Astrocyte of the spinal cord (primary cell): ENCODE data around the gene RNASE11.

Experiments
- DNase-seq: peaks from one replicate; pipeline ENCODE4 v3.0.0; 2011; ENCODE audit warnings: low read depth, low spot score
- H3K4me3 ChIP-seq: 2 replicates; pipeline ENCODE4 v1.5.1; 2011; ENCODE audit warnings: low read depth, mild to moderate bottlenecking, low read length, moderate library complexity
- in situ Hi-C: cut with HindIII; loops from 2 replicates; pipeline ENCODE4 v1.10.0; 2017; ENCODE audit warnings: low sequenced_read_pairs
- TF ChIP-seq, protein P1 (sequence below): IDR thresholded peaks from 2 replicates; pipeline ENCODE4 v1.5.1; 2012; ENCODE audit warnings: low read depth, mild to moderate bottlenecking, low read length, inconsistent platforms

Gene RNASE11

DNA sequence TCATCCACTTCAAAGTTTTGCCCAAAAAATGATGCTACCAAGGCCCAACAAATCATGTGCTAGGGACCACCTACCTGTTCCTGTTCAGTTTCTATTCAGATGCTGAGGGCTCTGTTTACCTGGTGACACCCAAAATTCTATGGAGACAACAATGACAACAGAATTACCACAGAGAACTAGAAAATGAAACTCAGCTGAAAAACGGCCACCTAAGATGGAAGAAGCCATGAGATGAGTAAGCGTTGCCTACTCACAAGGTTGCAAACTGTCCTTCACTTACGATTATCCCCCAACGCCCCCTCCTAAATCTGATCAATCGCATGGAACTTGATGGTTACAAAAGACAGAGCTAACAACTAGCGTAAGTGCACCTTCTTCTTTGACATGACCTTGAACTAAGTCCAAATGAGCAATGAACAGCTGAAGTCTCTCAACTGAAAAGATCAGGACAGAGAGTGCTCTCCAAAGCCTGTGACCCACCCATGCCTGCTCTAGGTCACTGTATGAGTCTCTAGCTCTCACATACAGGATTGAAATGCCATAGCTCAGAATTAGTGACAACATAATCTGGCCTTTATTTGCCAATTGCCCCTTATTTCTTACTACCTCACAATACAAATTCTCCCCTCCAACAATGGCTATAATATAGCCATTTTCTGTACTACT lies at the start of gene RNASE11:
RNASE11 (minus strand) TSS at position 513 of the 666 bp plus-strand sequence.
- no peak within 1 kb of the TSS for H3K4me3 ChIP-seq
- TF ChIP-seq, protein P1, sequence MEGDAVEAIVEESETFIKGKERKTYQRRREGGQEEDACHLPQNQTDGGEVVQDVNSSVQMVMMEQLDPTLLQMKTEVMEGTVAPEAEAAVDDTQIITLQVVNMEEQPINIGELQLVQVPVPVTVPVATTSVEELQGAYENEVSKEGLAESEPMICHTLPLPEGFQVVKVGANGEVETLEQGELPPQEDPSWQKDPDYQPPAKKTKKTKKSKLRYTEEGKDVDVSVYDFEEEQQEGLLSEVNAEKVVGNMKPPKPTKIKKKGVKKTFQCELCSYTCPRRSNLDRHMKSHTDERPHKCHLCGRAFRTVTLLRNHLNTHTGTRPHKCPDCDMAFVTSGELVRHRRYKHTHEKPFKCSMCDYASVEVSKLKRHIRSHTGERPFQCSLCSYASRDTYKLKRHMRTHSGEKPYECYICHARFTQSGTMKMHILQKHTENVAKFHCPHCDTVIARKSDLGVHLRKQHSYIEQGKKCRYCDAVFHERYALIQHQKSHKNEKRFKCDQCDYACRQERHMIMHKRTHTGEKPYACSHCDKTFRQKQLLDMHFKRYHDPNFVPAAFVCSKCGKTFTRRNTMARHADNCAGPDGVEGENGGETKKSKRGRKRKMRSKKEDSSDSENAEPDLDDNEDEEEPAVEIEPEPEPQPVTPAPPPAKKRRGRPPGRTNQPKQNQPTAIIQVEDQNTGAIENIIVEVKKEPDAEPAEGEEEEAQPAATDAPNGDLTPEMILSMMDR: no peak
- no peak for DNase-seq
- in situ Hi-C loops: no loop called here

DNA sequence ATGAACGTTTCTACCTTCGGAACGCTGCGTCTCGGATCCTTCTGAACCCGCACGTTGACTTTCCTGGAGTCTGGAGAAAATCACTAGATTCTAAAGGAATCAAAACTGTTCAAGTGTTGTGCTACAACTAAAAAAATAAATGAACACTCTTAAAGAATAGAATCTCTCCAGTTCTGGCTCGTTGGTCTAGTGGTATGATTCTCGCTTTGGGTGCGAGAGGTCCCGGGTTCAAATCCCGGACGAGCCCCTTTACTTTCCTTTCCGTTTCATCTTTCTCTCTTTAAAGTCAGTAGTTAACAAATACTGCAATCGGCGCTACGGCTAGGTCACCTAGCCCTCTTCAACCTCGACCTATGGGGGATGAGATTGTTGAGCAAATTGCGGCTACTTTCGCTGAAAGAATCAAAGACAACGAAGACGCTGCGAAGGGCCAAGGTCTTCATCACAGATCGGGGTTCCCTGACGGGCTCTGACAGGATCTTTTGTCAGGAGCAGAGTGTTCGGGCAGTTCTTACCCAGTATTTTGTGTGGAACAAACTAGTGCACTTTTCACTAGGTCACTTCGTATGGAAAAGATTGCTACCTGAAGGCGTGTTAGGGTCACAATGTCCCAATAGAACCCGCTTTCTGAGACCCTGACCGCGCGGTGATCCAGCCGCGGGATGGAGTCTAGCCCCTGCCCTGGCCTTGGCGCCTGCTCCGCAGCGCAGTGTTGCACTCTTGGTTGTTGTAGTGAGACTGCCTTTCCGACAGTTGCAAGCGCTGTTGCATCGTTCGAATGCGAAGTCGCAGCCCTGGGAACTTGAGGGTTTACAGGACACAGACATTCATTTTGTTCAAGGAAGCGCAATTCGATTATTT lies 45.3 kb upstream of the RNASE11 start:
- peak overlapping the region; percentile 30 for H3K4me3 ChIP-seq
- in situ Hi-C loops: no loop called here
- DNase-seq: peak; percentile 87
- TF ChIP-seq, protein P1: no peak

DNA sequence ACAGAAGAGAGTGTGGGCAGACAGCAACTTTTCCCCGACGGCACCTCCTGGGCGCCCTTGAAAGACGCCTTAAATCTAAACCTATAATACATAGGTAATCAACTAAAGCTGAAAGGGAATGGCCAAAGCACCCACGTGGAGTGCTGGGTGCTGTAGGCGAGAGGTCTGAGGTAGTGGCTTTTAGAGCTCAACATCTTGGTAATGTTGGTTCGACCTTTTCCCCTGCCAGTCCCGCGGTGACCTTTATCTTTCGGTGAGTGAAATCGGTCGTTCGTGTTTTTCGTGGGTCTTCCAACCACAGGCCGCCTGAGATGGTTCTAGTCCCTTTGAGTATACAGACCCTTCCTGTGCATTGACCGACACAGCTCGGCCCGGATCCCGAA lies 44.6 kb upstream of the RNASE11 start:
- no peak for DNase-seq
- H3K4me3 ChIP-seq: peak overlapping the region; percentile 30
- TF ChIP-seq, protein P1: no peak
- in situ Hi-C loops: no loop called here

DNA sequence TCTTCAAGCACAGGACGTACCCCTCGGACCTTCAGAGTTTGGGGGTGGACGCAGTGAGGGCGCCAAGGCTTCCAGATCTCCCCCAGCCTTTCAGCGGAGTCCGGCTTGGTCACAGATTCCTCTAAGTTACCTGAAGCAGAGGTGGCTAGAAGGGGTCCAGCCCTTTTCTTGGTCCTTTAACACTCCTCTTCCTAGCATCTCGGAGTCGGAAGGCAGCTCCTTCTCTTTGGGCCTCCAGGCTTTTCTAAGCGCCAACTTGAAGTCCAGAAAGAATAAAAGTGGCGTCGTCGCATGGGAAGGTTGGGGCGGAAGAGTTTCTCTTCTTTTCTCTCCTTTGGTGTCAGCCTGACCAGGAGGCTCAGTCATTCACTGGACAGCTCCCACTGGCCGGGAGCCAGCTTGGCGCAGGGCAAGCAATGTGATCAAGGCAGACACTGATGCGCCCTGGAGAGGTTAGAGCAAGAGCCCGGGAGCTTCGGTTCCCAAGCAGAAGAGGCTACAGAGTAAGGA lies 44.1 kb upstream of the RNASE11 start:
- in situ Hi-C loops: no loop called here
- peak; percentile 61 for DNase-seq
- TF ChIP-seq, protein P1: no peak
- peak overlapping the region; percentile 30 for H3K4me3 ChIP-seq

DNA sequence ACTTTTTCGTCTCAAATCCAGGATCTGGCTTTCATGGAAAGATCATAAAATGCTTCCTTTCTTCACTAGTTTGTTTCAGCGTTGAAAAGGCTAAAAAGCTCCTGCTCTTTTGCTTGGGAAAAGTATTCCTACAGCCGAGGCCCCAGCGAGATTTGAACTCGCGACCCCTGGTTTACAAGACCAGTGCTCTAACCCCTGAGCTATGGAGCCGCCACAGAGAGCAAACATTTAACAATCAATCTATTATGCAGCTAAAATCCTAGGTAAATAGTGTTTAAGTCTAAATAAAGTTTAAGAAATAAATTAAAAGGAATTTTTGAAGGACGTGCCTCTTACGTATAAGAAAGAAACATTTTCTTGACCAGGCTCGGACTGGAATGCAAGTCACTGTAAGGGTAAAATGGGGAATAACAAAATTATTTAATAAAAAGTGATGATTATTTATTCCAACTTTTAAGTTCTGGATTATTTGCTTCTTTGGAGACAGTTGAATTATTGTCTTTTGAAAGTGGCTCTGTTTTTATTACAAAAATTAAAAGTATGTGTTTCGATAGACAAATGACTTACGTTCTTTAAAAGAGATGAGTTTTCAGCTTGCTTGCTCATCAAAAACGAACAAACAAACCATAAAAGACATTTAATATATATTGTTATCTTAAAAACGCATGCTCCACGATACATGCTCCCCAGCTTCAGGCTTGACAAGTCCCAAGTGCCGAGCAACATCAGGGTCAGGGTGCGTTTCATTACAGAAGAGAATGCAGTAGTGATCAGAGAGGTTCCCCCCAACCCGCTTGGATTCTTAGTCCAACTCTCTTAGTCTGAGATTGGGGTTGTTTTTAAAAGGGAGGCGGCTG lies 43.5 kb upstream of the RNASE11 start:
- DNase-seq: peak; percentile 58
- TF ChIP-seq, protein P1: no peak
- in situ Hi-C loops: no loop called here
- H3K4me3 ChIP-seq: peak overlapping the region; percentile 42

DNA sequence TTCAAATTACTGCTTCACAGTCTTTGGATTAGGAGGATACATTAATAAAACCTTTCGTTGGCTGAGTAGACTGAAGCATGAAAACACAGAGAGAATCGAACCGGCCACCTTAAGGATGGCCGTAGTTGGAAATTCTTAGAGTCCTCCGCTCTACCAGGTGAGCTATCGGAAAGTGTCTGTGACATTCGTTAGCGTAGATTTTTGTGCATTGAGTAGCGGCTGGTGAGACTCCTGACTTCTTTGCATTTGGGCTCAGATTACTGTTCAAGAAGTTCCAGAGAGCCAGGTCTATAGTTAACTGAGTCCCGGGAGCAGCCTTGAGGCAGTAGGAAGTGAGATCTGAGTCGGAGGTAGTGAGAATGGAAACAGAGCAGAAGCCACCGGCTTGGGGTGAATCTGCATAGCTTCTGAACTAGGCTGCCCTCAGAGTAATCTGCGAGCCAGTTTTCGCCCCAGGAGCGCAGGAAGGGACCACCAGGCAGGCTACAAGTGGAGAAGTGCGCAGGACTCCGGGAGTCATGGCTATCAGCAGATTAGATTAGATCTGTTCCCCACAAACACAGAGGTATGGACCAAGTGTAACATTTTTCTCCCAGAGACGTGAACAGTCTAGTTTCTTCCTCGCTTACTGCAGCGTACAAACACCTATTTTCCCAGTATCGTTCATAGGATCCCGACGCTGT lies 42.7 kb upstream of the RNASE11 start:
- peak; percentile 37 for DNase-seq

More for the DNA sequence above, 42.7 kb upstream of the RNASE11 start:
- in situ Hi-C loops: no loop called here
- TF ChIP-seq, protein P1: no peak
- H3K4me3 ChIP-seq: peak overlapping the region; percentile 42
